Neural progenitor cell (in vitro differentiated cells): ENCODE data around the gene ZCCHC4.

ENCODE experiments used
- EZH2 ChIP-seq: fragments of 200-600 bp; sonication (generic); IDR thresholded peaks from 2 replicates; pipeline ENCODE4 v1.6.1; 2017; ENCODE audit warnings: antibody characterized with exemption, mild to moderate bottlenecking, moderate library complexity
- EZH2phosphoT487 ChIP-seq: fragments of 200-600 bp; sonication (generic); IDR thresholded peaks from 2 replicates; pipeline ENCODE4 v1.6.1; 2017; ENCODE audit warnings: antibody characterized with exemption
- TF ChIP-seq, protein P1 (sequence below): fragments of 200-600 bp; sonication (generic); IDR thresholded peaks from 2 replicates; pipeline ENCODE4 v1.5.1; 2017; ENCODE audit warnings: antibody characterized with exemption, mild to moderate bottlenecking

DNA sequence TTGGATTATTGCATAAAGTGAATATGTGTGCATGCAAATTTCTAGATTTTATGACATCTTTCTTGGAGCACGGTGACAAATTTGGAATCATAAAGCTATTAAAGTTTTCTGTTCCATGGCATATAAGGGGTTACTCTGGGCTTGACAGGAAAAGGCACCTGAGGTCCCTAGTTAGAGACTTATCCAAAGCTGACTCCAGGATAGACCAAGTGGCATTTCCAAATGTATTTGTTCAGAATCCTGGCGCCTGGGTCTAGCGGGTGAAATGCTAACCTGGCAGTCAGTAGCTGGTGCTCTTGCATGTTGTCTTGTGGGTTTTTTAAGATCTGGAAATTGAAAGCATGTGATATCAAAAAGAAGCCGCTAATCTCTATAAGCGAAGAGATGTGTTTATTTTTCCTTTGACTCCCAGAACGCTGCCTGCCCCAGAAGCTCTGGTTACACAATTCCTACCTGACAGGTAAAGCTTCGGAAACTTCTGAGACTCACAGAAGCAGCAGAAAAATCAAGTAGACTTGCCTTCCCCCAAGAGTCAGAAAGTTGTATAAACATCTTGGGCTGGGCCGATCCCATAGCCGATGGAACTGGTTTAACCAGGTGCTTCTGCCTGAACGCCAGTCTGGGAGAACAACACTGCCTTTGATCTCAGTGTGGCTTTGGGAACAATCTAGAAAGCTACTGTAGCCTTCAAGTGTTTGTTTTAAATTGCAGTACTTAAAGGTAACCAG, 12.9 kb upstream of the ZCCHC4 start:
- TF ChIP-seq, protein P1, sequence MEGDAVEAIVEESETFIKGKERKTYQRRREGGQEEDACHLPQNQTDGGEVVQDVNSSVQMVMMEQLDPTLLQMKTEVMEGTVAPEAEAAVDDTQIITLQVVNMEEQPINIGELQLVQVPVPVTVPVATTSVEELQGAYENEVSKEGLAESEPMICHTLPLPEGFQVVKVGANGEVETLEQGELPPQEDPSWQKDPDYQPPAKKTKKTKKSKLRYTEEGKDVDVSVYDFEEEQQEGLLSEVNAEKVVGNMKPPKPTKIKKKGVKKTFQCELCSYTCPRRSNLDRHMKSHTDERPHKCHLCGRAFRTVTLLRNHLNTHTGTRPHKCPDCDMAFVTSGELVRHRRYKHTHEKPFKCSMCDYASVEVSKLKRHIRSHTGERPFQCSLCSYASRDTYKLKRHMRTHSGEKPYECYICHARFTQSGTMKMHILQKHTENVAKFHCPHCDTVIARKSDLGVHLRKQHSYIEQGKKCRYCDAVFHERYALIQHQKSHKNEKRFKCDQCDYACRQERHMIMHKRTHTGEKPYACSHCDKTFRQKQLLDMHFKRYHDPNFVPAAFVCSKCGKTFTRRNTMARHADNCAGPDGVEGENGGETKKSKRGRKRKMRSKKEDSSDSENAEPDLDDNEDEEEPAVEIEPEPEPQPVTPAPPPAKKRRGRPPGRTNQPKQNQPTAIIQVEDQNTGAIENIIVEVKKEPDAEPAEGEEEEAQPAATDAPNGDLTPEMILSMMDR, result no peak
- no peak for TF ChIP-seq EZH2phosphoT487
- TF ChIP-seq EZH2, result no peak
